ENCODE results near the gene PDE4B.

GRCh38 chr1:65826782-65827181 lies 34.1 kb downstream of the PDE4B start:
- TF ChIP-seq, protein P1, sequence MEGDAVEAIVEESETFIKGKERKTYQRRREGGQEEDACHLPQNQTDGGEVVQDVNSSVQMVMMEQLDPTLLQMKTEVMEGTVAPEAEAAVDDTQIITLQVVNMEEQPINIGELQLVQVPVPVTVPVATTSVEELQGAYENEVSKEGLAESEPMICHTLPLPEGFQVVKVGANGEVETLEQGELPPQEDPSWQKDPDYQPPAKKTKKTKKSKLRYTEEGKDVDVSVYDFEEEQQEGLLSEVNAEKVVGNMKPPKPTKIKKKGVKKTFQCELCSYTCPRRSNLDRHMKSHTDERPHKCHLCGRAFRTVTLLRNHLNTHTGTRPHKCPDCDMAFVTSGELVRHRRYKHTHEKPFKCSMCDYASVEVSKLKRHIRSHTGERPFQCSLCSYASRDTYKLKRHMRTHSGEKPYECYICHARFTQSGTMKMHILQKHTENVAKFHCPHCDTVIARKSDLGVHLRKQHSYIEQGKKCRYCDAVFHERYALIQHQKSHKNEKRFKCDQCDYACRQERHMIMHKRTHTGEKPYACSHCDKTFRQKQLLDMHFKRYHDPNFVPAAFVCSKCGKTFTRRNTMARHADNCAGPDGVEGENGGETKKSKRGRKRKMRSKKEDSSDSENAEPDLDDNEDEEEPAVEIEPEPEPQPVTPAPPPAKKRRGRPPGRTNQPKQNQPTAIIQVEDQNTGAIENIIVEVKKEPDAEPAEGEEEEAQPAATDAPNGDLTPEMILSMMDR (IDR thresholded peaks at IDR 0.05; ENCODE audit: low read length) = no peak
- no peak for TF ChIP-seq EZH2 (IDR thresholded peaks at IDR 0.05; ENCODE audit: borderline replicate concordance, low read length)
